GM12873 (cell line): ENCODE data around the gene MT1X.

ENCODE experiments used
- TF ChIP-seq, protein P1 (sequence below): IDR thresholded peaks from 2 replicates; pipeline ENCODE4 v1.5.1; 2012; ENCODE audit warnings: low read depth, mild to moderate bottlenecking, moderate library complexity, low read length, control low read depth; ENCODE audit not compliant: insufficient read depth; ENCODE audit errors: missing control alignments

Gene MT1X

DNA sequence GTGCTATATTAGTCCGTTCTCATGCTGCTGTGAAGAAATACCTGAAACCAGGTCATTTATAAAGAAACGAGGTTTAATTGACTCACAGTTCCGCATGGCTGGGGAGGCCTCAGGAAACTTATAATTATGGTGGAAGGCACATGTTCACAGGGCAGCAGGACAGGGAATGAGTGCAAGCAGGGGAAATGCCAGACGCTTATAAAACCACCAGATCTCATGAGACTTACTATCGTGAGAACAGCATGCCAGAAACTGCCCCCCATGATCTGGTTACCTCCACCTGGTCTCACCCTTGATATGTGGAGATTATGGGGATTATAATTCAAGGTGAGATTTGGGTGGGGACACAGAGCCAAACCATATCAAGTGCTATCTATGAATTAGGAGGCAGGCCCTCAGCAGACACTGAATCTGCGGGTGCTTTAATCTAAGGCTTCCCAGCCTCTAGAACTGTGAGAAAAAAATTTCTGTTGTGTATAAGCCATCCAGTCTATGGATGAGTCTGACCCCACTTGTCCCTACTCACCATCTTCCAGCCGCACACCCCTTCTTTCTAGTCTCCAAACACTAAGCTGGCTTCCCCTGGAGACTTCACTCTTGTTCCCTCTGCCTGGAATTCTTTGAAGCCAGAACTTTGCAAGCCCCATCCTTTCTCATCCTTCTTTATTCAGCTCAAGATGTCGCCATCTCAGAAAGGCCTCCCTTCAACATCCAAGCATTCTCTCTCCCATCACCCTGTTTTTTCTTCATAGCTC is 46.9 kb downstream of the MT1X start:
- TF ChIP-seq, protein P1, sequence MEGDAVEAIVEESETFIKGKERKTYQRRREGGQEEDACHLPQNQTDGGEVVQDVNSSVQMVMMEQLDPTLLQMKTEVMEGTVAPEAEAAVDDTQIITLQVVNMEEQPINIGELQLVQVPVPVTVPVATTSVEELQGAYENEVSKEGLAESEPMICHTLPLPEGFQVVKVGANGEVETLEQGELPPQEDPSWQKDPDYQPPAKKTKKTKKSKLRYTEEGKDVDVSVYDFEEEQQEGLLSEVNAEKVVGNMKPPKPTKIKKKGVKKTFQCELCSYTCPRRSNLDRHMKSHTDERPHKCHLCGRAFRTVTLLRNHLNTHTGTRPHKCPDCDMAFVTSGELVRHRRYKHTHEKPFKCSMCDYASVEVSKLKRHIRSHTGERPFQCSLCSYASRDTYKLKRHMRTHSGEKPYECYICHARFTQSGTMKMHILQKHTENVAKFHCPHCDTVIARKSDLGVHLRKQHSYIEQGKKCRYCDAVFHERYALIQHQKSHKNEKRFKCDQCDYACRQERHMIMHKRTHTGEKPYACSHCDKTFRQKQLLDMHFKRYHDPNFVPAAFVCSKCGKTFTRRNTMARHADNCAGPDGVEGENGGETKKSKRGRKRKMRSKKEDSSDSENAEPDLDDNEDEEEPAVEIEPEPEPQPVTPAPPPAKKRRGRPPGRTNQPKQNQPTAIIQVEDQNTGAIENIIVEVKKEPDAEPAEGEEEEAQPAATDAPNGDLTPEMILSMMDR: no peak

DNA sequence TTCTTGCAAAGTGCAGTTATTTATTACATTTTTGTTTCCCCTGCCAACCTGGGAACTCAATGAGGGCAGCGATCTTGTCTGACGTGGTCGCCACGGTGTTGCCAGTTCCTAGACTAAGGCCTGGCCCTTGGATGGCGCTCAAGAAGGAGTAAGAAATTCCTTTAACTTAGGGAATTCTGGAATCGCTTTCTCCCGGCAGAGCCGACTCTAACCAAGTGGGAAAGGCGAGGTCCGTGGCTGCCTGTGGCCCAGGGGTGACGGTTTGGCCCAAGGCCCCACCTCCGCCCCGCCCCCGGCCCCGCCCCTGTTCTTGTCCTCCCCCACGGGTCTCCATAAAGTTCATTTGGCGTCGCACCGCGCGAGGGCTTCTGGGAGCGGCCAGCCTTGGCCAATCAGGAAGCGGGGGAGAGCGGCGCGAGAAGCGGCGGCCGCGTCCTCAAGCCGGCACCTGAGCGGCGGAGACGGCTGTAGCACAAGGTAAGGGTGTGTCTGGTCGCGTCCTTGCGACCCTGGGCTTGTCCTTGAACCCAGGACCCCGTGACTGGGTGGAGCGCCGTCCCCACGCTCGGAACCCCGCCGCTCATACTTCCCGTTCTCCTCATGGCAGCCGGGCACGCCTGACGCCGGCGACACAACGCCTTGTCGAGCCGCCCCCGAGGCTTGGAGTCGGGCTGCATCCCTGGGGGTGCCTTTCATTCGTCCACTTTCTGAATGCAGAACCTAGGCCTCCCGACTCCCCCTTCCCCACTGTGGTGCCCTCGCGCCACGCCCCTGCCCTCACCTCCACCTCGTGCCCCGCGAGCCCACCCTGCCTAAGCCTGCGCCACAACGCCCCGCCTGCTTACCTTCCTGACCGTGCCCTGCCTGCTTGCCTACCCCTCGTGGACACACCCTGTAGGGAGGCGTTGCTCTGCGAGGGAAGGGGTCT is 47.7 kb downstream of the MT1X start, which contains the start of gene NUP93:
Gene NUP93, plus strand, starts transcription at position 395 of the 928 bp plus-strand sequence. CDS start 18,119 bp downstream, outside the sequence.
- TF ChIP-seq, protein P1: no peak

DNA sequence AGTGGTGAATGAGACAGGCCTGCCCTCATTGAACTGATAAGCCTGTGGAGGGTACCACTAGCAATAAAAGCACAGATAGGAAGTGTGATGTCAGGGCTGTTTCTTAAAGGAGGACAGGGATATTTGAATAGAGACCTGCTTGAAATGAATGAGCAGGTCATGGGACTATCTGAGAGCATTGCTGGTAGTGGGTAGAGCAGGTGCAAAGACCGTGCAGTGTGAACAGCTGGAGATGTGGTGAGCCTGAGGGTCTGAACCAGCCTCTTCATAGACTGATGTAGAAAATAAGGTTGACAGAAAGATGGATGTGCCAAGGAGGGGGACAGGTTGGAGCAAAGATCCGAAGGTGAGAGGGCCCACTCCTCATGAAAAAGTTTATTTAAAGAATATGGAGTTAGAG is 50.1 kb downstream of the MT1X start:
- TF ChIP-seq, protein P1: no peak

DNA sequence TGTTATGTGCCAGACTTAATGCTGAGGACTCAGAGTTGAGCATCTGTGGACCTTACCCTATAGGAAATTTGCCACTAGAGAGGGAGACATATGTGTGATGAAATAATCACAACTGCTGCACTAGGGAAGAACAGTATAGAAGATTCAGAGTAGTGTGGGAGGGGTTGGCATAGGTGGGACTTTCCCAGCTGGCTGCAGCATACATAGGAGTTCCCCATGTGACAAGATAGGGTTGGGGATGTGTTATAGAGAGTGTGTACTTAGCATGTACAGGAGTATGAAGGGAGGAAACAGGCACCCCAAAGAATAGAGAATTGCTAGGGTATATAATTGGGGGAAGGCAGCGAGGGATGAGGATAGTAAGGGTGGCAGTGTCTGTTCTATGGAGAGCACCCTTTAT is 50.6 kb downstream of the MT1X start:
- TF ChIP-seq, protein P1: no peak
